Fibroblast of lung (primary cell): ENCODE data around the gene CLSTN2. TPM values are rescaled to one million over a fixed set of nuclear protein-coding genes. Genes with fewer than 3 reads are reported as not detected.

Experiments used
- DNase-seq, 2 donors: peaks; one replicate each; pipeline versions ENCODE4 v3.0.0 to v3.0.0-alpha.2; 2010; ENCODE audit warnings: low read depth in 2 of 2
- H2AFZ ChIP-seq: 2 replicates; pipeline ENCODE4 v1.5.1; 2012; ENCODE audit warnings: low read length, control low read depth, inconsistent platforms
- H3K27ac ChIP-seq: 2 replicates; pipeline ENCODE4 v1.5.1; 2011; ENCODE audit warnings: low read length, control low read depth; ENCODE audit not compliant: insufficient read depth
- H3K27me3 ChIP-seq: 2 replicates; pipeline ENCODE4 v1.5.1; 2011; ENCODE audit warnings: mild to moderate bottlenecking, low read length; ENCODE audit not compliant: control insufficient read depth, insufficient read depth
- H3K36me3 ChIP-seq: 2 replicates; pipeline ENCODE4 v1.5.1; 2011; ENCODE audit warnings: low read length; ENCODE audit not compliant: control insufficient read depth, insufficient read depth
- H3K4me1 ChIP-seq: 2 replicates; pipeline ENCODE4 v1.5.1; 2011; ENCODE audit warnings: low read length; ENCODE audit not compliant: control insufficient read depth, insufficient read depth; ENCODE audit errors: extremely low read depth
- H3K4me2 ChIP-seq: 2 replicates; pipeline ENCODE4 v1.5.1; 2011; ENCODE audit warnings: low read length, control low read depth; ENCODE audit not compliant: insufficient read depth; ENCODE audit errors: extremely low read depth
- H3K4me3 ChIP-seq, 4 experiments: fragments of 200-600 bp in 1 of 4; sonication (generic) in 1 of 4; replicated peaks in 1 of 4; 2 replicates each; pipeline ENCODE4 v1.5.1; 2011 to 2016; ENCODE audit warnings: low read length in 4 of 4, low read depth in 3 of 4, mild to moderate bottlenecking in 3 of 4, control low read depth in 2 of 4, inconsistent platforms in 1 of 4, mixed read lengths in 1 of 4; ENCODE audit not compliant: insufficient read depth in 1 of 4; ENCODE audit errors: control extremely low read depth in 1 of 4
- H3K79me2 ChIP-seq: 2 replicates; pipeline ENCODE4 v1.5.1; 2012; ENCODE audit warnings: mild to moderate bottlenecking, low read length, inconsistent platforms; ENCODE audit not compliant: control insufficient read depth, insufficient read depth
- H3K9ac ChIP-seq: 2 replicates; pipeline ENCODE4 v1.5.1; 2011; ENCODE audit warnings: mild to moderate bottlenecking, low read length, control low read depth; ENCODE audit not compliant: insufficient read depth
- H3K9me3 ChIP-seq: 2 replicates; pipeline ENCODE4 v1.5.1; 2012; ENCODE audit warnings: low read depth, low read length; ENCODE audit not compliant: control insufficient read depth, insufficient read depth
- H4K20me1 ChIP-seq: 2 replicates; pipeline ENCODE4 v1.5.1; 2011; ENCODE audit warnings: low read length; ENCODE audit not compliant: control insufficient read depth, insufficient read depth; ENCODE audit errors: extremely low read depth
- EZH2 ChIP-seq: IDR thresholded peaks from 2 replicates; pipeline ENCODE4 v1.5.1; 2012; ENCODE audit warnings: low read length, control low read depth, mild to moderate bottlenecking; ENCODE audit errors: missing control alignments
- polyA plus RNA-seq, 2 donors: library from polyadenylated mRNA; depleted of rRNA in 1 of 2; stranded (reverse) in 1 of 2; unstranded in 1 of 2; fragments of >200 nt; gene quantifications; 2 replicates each; pipeline ENCODE4 v1.2.1, GENCODE V29; 2011 to 2012; ENCODE audit warnings: missing spikeins in 1 of 2
- total RNA-seq: library from RNA; depleted of rRNA; stranded (reverse); fragments of >200 nt; gene quantifications from 2 replicates; pipeline ENCODE4 v1.2.1, GENCODE V29; 2014
- TF ChIP-seq, protein P1 (sequence below), 2 donors: IDR thresholded peaks in 1 of 2; conservative IDR thresholded peaks in 1 of 2; 1 replicate in 1 of 2; 2 replicates in 1 of 2; pipeline ENCODE4 v1.5.1; 2011 to 2012; ENCODE audit warnings: low read length in 2 of 2, control low read depth in 1 of 2, inconsistent platforms in 1 of 2, low read depth in 1 of 2, mild to moderate bottlenecking in 1 of 2

The CLSTN2 gene
- total and polyA plus RNA-seq, 2 donors (not counting 1 experiment from before 2014, with no cell fraction given) = under 0.01 to 1.3 TPM

DNA sequence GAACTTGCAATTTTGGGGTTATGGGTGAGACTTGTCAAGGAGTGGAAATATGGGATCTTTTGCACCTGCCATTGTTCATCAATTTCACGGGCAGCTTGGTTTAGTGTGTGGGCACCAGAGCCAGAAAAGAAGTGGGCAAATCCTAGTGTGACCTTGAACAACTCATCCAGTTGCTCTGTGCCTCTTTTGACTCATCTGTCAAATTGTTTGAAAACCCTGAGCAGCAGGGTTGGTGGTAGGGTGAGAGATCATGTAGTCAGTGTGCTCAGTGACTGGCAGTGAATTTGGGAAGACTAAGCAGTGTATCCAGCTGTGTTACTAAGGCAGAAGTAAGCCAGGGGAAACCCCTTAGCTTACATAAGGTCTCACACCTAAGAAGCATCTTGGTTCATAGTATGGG lies 449.9 kb downstream of the CLSTN2 start:
- Histone ChIP-seq H3K79me2 (no peaks in the 10 kb centered on the region), H3K4me2 (no peak overlapping the region), H2AFZ (no peak overlapping the region), H3K36me3 (no peaks in the 10 kb centered on the region), H4K20me1 (no peaks in the 10 kb centered on the region), H3K4me3 (no peak overlapping the region), H3K27ac (no peak overlapping the region), H3K9ac (no peak overlapping the region), H3K27me3 (no peaks in the 10 kb centered on the region), H3K4me1 (no peaks in the 10 kb centered on the region), H3K9me3 (no peaks in the 10 kb centered on the region)
- no peak for TF ChIP-seq EZH2
- TF ChIP-seq, protein P1, sequence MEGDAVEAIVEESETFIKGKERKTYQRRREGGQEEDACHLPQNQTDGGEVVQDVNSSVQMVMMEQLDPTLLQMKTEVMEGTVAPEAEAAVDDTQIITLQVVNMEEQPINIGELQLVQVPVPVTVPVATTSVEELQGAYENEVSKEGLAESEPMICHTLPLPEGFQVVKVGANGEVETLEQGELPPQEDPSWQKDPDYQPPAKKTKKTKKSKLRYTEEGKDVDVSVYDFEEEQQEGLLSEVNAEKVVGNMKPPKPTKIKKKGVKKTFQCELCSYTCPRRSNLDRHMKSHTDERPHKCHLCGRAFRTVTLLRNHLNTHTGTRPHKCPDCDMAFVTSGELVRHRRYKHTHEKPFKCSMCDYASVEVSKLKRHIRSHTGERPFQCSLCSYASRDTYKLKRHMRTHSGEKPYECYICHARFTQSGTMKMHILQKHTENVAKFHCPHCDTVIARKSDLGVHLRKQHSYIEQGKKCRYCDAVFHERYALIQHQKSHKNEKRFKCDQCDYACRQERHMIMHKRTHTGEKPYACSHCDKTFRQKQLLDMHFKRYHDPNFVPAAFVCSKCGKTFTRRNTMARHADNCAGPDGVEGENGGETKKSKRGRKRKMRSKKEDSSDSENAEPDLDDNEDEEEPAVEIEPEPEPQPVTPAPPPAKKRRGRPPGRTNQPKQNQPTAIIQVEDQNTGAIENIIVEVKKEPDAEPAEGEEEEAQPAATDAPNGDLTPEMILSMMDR (conservative IDR thresholded peaks at IDR 0.05 in 1 of 2, IDR thresholded peaks at IDR 0.05 in 1 of 2; ENCODE audit: low read depth in 1 of 2, low read length in 2 of 2) = no peak
- no peak for DNase-seq

DNA sequence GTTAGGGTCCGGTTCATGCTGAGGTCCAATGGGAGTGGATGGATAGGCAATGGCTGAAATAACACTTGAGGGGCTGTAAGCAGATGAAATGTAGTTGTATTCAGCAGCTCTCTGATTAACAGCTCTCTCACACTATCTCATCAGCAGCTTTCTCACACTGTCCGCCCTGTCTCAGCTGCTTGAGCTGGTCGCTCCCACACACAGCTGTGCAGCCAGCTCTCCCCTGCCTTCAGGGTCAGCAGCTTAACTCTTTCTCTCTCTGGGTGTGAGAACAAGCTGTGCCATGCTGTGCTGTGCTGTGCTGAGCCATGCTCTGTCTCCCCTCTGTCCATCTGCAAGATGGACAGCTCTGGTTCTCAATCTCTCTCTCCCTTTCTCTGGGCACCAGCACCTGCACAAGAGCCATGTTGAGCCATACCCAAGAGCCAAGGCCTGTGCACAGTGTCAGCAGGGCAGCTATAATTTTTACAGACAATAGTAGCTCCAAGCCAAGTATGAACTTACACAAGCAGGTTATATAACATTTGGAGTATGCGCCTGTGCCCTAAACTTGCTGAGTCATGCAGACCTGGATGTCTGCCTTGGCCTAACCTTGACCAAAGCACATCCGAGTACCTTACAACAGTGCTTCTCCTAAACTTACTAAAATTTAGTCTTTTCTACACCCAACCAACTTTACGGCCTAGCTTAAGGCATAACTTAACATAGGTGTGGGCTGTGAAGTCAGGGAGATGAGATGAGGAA lies 451.5 kb downstream of the CLSTN2 start:
- Histone ChIP-seq H3K4me1 (no peaks in the 10 kb centered on the region), H3K4me2 (no peak overlapping the region), H3K27ac (no peak overlapping the region), H4K20me1 (no peaks in the 10 kb centered on the region), H3K4me3 (no peak overlapping the region), H3K79me2 (no peaks in the 10 kb centered on the region), H3K36me3 (no peaks in the 10 kb centered on the region), H3K9ac (no peak overlapping the region), H2AFZ (no peak overlapping the region), H3K27me3 (no peaks in the 10 kb centered on the region), H3K9me3 (no peaks in the 10 kb centered on the region)
- no peak for TF ChIP-seq EZH2
- TF ChIP-seq, protein P1 (conservative IDR thresholded peaks at IDR 0.05 in 1 of 2, IDR thresholded peaks at IDR 0.05 in 1 of 2; ENCODE audit: low read depth in 1 of 2, low read length in 2 of 2) = no peak
- no peak for DNase-seq

DNA sequence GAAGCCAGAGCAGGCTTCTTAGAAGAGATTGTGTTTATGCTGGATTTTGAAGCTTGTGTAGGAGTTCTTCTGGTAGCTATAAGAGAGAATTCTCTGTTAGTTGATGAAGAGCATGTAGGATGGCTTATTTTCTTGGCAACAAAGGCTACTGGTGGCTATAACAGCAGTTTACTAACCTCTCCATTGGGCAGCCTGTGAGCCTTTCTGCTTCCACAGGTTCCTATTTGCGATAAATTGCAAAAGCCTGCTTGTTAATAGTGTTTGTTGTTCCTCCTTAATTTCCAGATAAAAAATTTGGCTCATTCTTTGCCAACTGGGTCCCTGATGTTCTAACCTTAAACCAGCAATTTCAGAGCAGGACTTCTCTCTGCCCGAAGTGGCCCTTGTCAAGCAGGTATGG lies 452.3 kb downstream of the CLSTN2 start:
- no peak overlapping the region for H3K4me3 ChIP-seq
- no peaks in the 10 kb centered on the region for H3K9me3 ChIP-seq
- no peak overlapping the region for H3K9ac ChIP-seq
- no peak overlapping the region for H3K4me2 ChIP-seq
- TF ChIP-seq EZH2 = no peak
- TF ChIP-seq, protein P1 (conservative IDR thresholded peaks at IDR 0.05 in 1 of 2, IDR thresholded peaks at IDR 0.05 in 1 of 2; ENCODE audit: low read depth in 1 of 2, low read length in 2 of 2) = no peak
- no peak overlapping the region for H3K27ac ChIP-seq
- DNase-seq = no peak
- no peaks in the 10 kb centered on the region for H3K4me1 ChIP-seq
- no peaks in the 10 kb centered on the region for H3K27me3 ChIP-seq
- no peak overlapping the region for H2AFZ ChIP-seq
- H4K20me1 ChIP-seq = no peaks in the 10 kb centered on the region
- no peaks in the 10 kb centered on the region for H3K36me3 ChIP-seq
- H3K79me2 ChIP-seq = no peaks in the 10 kb centered on the region
